HG03460 (cell line): ENCODE results near the gene PRR36.

Source experiments
- ATAC-seq: cut with Tn5 transposase; IDR thresholded peaks from one replicate; pipeline ENCODE4 v1.9.1; 2021; ENCODE audit not compliant: unreplicated experiment

The PRR36 gene

GRCh38 chr19:7913652-7914051 lies 39.5 kb upstream of the PRR36 start:
- no peak for ATAC-seq

GRCh38 chr19:7912697-7913564 lies 38.7 kb upstream of the PRR36 start:
- no peak for ATAC-seq

DNA sequence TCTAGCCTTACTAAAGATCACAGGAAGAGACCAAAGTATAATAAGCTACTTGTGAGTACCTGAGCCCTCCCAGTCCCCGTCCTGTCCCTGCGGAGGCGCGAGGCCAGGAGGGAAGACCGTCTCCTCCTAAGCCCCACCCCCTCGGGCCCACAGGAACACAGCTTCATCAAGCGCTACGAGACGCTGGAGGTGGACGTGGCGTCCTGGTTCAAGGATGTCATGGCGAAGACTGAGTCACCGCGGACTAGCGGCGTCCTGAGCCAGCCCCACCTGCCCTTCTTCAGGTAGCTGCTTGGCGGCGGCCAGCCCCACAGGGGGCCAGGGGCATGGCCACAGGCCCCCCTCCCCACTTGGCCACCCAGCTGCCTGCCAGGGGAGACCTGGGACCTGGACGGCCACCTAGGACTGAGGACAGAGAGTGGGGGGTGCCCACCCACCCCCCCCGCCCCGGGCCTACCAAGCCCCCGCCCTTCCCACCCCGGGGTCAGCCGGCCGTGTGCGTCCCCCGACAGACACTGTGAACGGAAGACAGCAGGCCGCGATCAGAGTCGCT lies 38.0 kb upstream of the PRR36 start:
- no peak for ATAC-seq

DNA sequence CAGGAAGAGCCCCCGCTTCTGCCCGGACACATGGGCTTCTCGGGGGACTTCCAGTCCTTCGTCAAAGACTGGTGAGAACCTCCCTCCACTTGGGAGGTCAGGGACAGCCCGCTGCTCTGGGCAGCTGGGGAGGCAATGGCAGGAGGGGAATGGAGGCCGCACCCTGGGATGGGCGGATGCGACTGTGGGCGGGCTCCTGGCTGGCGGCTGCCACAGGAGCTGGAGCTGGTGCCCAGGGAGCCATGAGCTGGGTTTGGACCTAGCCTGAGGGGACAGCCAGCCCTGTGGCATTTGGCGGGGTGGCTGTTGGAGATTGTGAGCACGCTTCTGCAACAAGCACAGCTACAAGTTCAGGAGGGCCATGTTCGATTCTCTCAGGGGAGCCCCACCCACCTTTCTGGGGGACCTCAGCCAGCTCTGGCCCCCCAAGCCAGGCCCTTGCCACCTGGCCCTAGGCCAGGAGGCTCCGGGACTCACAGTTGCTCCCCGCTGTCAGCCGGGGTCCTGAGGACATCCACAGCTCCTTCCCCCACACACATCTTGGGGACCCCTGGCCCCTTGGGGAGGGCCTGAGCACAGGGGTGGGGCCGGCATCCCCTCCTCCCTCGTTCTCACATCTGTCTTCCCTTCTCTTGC lies 37.4 kb upstream of the PRR36 start:
- no peak for ATAC-seq

GRCh38 chr19:7910321-7911161 lies 36.4 kb upstream of the PRR36 start:
- ATAC-seq, result no peak

- ATAC-seq, result no peak
Measured at GRCh38 chr19:7909471-7910067, 35.4 kb upstream of the PRR36 start.

DNA sequence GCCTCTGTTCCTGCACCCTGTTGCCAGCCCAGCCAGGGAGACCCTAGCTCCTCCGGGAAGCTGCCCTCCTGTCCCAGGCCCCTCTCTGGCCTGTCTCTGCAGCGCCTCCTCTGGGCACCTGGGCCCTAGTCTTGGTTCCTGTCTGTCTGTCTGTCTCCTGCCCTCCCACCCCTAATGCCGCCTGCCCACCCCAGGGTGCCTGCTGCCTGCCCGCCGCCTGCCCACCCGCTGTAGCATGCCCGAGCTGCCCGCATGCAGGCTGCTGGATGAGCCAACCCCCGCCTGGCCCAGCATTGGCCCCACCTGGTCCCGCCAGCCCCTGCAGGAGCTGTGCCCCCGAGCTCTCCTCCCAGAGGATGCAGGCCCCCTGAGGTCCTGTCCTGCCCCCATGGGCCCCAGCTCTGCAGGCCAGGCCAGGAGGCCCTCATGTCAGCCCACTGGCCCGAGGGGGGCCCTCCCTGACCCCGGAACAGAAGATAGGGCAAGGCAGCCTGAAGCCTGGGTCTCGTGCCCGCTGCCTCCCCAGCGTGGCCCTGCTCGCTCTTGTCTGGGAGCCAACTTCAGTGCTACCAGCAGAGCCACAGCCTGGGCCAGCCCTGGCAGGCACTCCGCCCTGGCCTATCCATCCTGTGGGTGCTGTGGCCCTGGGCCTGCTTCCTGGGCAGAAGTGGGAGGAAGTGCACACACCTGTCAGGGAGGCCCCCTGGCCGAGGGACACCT lies 34.7 kb upstream of the PRR36 start:
- ATAC-seq, result no peak

DNA sequence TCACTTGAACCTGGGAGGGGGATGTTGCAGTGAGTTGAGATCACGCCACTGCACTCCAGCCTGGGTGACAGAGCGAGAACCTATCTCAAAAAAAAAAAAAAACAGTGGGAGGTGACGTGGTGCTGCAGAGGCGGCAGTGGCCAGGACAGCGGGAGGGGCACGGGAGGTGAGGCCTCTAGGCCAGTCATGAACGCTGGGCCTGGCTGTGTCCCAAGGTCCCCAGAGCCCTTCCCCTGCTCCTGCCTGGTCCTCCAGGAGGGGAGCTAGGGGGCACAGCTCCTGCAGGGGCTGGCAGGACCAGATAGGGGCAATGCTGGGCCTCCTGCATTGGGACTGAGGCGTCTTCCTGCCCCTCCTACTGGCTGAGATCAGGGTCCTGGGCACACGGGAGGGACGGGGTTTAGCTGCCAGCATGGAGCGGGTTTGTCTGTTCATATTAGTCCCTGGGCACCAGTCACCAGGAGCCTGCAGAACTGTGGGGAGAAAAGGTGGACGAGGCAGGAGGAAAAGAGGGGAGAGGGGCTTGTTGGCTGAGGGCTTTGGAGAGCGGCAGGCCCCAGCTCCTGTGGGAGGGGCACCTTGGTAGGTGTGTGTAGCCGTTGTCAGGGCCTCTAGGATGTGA lies 34.0 kb upstream of the PRR36 start:
- ATAC-seq, result no peak

- no peak for ATAC-seq
Measured at GRCh38 chr19:7907544-7907943, 33.4 kb upstream of the PRR36 start.

GRCh38 chr19:7907122-7907521 lies 32.9 kb upstream of the PRR36 start:
- ATAC-seq, result no peak

- ATAC-seq, result no peak
Measured at GRCh38 chr19:7905859-7906258, 31.7 kb upstream of the PRR36 start.

DNA sequence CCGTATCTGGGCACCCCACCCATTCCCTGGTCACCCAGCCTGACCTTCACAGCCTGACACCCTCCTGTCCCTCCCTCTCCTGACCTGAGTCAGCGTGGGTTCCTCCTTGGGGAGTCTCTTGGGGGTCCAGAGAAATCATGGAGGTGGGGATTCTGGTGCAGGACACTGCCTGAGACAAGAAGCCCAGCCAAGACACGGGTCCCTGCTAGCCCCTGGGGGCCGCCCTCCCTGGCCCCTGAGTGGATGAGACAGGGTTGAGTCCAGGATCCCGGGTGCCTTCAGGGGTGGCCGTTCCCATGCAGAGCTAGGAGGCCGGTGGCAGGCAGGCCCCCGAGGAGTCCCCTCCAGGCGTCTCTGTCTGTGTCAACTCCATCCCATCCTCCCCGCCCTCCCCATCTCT lies 31.1 kb upstream of the PRR36 start:
- no peak for ATAC-seq

GRCh38 chr19:7904074-7905020 lies 30.2 kb upstream of the PRR36 start:
- ATAC-seq, result peak; percentile 23

- ATAC-seq, result peak; percentile 72
Measured at GRCh38 chr19:7903244-7904073, 29.3 kb upstream of the PRR36 start, which contains the start of gene MAP2K7. MAP2K7 (plus strand) TSS chr19:7903877; CDS start chr19:7903945, 68 bp downstream.

DNA sequence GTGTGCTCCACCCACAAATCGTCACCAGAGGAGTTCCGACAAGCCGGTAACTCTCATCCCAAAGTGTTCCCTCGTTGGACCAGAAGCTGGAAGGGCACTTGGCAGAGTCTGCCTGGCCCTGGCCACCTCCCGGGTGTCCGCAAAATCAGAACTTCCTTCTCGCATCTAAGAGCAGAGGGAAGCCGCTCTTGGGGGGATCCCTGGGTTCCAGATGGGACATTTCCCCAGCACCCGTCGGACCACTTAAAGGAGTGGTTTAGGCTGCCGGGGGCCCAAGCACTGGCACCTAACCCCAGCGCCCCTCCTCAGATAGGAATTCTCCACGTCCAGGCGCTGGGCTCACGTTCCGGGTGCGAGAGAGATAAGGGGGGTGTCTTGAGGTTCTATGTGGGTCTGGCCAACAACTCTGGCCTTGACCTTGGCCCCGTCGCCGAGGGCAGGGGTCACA lies 28.6 kb upstream of the PRR36 start:
- ATAC-seq, result no peak

GRCh38 chr19:7901337-7901736 lies 27.1 kb upstream of the PRR36 start:
- no peak for ATAC-seq

GRCh38 chr19:7900931-7901330 lies 26.7 kb upstream of the PRR36 start:
- no peak for ATAC-seq
